OCI-LY3 (cell line): Measurements from ENCODE around the gene WNT7A.

Experiments used
- H2AFZ ChIP-seq: fragments of 200-600, 300-600 bp; shearing (Covaris generic); 2 replicates; pipeline ENCODE4 v1.6.0; 2014; ENCODE audit warnings: antibody characterized with exemption, low read depth, low read length
- H3K27ac ChIP-seq: fragments of 200-600, 300-600 bp; sonication (generic); 2 replicates; pipeline ENCODE4 v1.5.1; 2014; ENCODE audit warnings: mild to moderate bottlenecking, low read length, moderate library complexity, mixed read lengths
- H3K27me3 ChIP-seq: fragments of 200-600, 300-600 bp; sonication (generic); 2 replicates; pipeline ENCODE4 v1.6.1; 2014; ENCODE audit warnings: low read depth, low read length, mixed read lengths
- H3K36me3 ChIP-seq: fragments of 200-600, 300-600 bp; sonication (generic); replicated peaks from 2 replicates; pipeline ENCODE3; 2014; ENCODE audit warnings: low read depth, low read length, mixed read lengths
- H3K4me1 ChIP-seq: fragments of 300-600, 200-600 bp; sonication (generic); 2 replicates; pipeline ENCODE4 v1.6.1; 2014; ENCODE audit warnings: low read length, mixed read lengths
- H3K4me2 ChIP-seq: fragments of 200-600, 300-600 bp; sonication (generic); 2 replicates; pipeline ENCODE4 v1.6.1; 2014; ENCODE audit warnings: low read length, mixed read lengths
- H3K4me3 ChIP-seq: fragments of 300-600, 200-600 bp; sonication (generic); 2 replicates; pipeline ENCODE4 v1.5.1; 2014; ENCODE audit warnings: antibody characterized with exemption, mild to moderate bottlenecking, low read length, moderate library complexity
- H3K79me2 ChIP-seq: fragments of 300-600, 200-600 bp; shearing (Covaris generic); 2 replicates; pipeline ENCODE4 v1.6.1; 2014; ENCODE audit warnings: mild to moderate bottlenecking, low read length, mixed read lengths
- H3K9ac ChIP-seq: fragments of 300-600, 200-600 bp; shearing (Covaris generic); 2 replicates; pipeline ENCODE4 v1.6.0; 2014; ENCODE audit warnings: mild to moderate bottlenecking, low read length, moderate library complexity
- H3K9me3 ChIP-seq: fragments of 200-600, 300-600 bp; shearing (Covaris generic); 2 replicates; pipeline ENCODE4 v1.6.1; 2014; ENCODE audit warnings: low read length, mixed read lengths; ENCODE audit not compliant: insufficient read depth
- H4K20me1 ChIP-seq: fragments of 200-600, 300-600 bp; sonication (generic); 2 replicates; pipeline ENCODE4 v1.6.1; 2016; ENCODE audit warnings: low read length, mixed read lengths; ENCODE audit not compliant: insufficient read depth
- EZH2phosphoT487 ChIP-seq: fragments of 200-600 bp; shearing (Covaris generic); IDR thresholded peaks from 2 replicates; pipeline ENCODE4 v1.6.1; 2018; ENCODE audit warnings: antibody characterized with exemption, mixed run types, low read depth
- TF ChIP-seq, protein P1 (sequence below): fragments of 200-600, 300-600 bp; sonication (generic); IDR thresholded peaks from 2 replicates; pipeline ENCODE4 v1.5.1; 2014; ENCODE audit warnings: antibody characterized with exemption, low read length, low read depth

The WNT7A gene

DNA sequence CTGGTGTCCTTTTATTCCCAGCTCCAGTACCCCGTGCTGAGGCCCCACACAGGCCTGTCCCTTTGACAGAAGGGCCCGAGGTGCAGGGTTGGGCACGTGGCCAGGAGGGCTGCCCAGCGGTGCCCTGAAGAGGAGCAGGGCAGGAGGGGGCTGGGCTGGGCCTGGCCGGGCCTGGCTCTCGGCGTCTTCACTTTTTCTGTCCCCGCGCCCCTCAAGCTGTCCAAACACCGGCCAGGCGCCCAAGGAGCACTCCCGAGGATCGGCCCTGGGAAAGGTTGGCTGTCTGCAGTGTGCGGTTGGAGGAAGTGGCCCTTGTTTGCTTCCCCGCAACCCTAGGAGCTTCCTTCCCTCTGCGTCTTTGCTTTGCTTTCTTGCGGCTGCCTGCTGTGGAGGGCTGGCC lies 84.1 kb downstream of the WNT7A start:
- no peak overlapping the region for H3K9ac ChIP-seq
- peaks cover 22% of the 10 kb centered on the region; the same call in 1 of the 2 replicates for H3K27me3 ChIP-seq
- H3K9me3 ChIP-seq = no peaks in the 10 kb centered on the region
- no peaks in the 10 kb centered on the region for H3K4me1 ChIP-seq
- no peaks in the 10 kb centered on the region for H3K79me2 ChIP-seq
- no peak overlapping the region for H2AFZ ChIP-seq
- H3K4me3 ChIP-seq = no peak overlapping the region
- TF ChIP-seq, protein P1, sequence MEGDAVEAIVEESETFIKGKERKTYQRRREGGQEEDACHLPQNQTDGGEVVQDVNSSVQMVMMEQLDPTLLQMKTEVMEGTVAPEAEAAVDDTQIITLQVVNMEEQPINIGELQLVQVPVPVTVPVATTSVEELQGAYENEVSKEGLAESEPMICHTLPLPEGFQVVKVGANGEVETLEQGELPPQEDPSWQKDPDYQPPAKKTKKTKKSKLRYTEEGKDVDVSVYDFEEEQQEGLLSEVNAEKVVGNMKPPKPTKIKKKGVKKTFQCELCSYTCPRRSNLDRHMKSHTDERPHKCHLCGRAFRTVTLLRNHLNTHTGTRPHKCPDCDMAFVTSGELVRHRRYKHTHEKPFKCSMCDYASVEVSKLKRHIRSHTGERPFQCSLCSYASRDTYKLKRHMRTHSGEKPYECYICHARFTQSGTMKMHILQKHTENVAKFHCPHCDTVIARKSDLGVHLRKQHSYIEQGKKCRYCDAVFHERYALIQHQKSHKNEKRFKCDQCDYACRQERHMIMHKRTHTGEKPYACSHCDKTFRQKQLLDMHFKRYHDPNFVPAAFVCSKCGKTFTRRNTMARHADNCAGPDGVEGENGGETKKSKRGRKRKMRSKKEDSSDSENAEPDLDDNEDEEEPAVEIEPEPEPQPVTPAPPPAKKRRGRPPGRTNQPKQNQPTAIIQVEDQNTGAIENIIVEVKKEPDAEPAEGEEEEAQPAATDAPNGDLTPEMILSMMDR = no peak
- no peaks in the 10 kb centered on the region for H4K20me1 ChIP-seq
- no peak overlapping the region for H3K4me2 ChIP-seq
- H3K27ac ChIP-seq = no peak overlapping the region
- no peaks in the 10 kb centered on the region for H3K36me3 ChIP-seq

DNA sequence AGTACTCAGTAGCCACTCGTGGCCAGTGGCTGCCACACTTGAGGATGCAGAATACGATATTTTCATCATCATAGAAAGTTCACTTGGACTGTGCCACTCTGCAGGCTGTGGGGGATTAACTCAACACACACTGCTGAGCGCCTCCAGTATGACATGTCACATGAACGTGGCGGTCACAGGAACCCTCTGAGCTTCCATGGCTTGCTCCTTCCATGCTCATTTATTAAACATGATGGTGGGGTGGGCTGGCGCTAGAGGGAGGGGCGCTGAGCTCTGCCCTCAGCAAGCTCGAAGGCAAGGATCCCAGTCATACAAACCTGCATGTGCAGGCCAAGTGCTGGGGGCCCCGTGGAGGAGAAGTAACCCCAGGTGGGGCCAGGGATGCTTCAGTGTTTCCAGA lies 85.5 kb downstream of the WNT7A start:
- no peaks in the 10 kb centered on the region for H4K20me1 ChIP-seq
- no peak overlapping the region for H3K4me2 ChIP-seq
- H3K9ac ChIP-seq = no peak overlapping the region
- TF ChIP-seq EZH2phosphoT487 = no peak
- TF ChIP-seq, protein P1 = no peak
- no peak overlapping the region for H3K4me3 ChIP-seq
- H3K4me1 ChIP-seq = no peaks in the 10 kb centered on the region
- peaks cover 13% of the 10 kb centered on the region; the same call in 1 of the 2 replicates for H3K27me3 ChIP-seq
- H3K27ac ChIP-seq = no peak overlapping the region
- H2AFZ ChIP-seq = no peak overlapping the region
- no peaks in the 10 kb centered on the region for H3K36me3 ChIP-seq
- no peaks in the 10 kb centered on the region for H3K79me2 ChIP-seq
- H3K9me3 ChIP-seq = no peaks in the 10 kb centered on the region

DNA sequence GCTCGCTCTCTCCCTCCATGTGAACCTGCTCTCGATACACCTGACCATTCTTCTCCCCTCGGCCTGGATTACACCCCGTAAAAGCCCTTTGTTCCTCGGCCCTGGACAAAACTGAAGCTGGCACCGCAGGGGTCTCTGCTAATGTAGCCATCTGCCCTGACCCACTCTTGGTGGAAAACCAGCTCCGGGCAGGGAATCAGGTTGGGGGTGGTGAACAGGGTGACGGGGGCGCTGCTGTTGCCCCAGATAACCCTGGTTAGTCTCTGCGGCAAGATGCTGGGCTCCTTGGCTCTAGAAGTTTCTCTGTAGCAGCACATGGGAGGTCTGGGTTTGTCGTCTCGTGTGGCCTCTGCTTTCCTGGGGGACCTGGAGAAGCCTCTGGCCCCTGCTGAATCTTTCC lies 86.4 kb downstream of the WNT7A start:
- no peaks in the 10 kb centered on the region for H3K36me3 ChIP-seq
- no peaks in the 10 kb centered on the region for H3K4me1 ChIP-seq
- H3K27me3 ChIP-seq = peaks cover 16% of the 10 kb centered on the region
- no peak overlapping the region for H3K9ac ChIP-seq
- no peaks in the 10 kb centered on the region for H4K20me1 ChIP-seq
- H3K4me2 ChIP-seq = no peak overlapping the region
- H3K79me2 ChIP-seq = no peaks in the 10 kb centered on the region
- no peaks in the 10 kb centered on the region for H3K9me3 ChIP-seq
- no peak for TF ChIP-seq EZH2phosphoT487
- TF ChIP-seq, protein P1 = no peak
- no peak overlapping the region for H3K4me3 ChIP-seq
- no peak overlapping the region for H2AFZ ChIP-seq
- H3K27ac ChIP-seq = no peak overlapping the region

DNA sequence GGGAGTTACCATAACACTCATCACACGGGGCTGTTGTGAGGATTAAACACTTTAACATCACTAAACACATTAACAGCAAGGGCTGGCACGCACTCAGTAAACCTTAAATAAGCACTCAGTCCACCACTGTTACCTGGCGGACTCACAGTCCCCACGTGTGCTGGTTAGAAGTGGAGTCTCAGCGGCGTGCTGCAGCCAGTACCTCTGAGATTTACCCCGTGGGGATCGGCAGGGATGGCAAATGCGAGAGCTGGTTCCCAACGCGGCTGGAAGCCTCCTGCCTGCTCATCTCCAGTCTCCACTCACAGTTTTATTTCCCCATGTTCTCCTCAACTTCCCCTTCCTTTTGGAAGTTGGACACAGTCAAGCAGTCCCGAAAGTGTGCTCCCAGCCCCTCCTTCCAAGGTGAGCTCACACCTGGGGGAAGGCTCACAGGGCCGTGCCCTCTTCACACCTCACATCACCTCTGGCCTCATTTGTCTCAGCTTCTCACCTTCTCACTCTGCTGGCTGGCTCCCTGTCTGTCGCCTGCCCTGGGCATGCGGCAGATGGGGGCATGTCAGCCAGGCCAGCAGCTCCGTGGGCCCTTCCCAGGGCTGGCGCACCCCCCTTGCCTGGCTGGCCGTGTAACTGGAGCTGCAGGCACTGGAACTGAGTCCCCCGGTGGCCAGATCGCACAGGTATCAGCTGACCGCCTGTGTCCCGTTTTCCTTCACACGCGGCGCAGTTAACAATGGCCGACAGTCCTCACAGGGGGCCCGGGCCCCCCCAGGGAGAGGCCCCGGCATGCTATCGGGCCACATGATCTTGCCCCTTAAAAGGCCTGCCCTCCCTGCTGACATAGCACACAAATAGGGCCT lies 87.1 kb downstream of the WNT7A start:
- peaks cover 22% of the 10 kb centered on the region for H3K27me3 ChIP-seq
- no peak for TF ChIP-seq EZH2phosphoT487
- TF ChIP-seq, protein P1 = no peak
- H3K9ac ChIP-seq = no peak overlapping the region
- no peaks in the 10 kb centered on the region for H3K79me2 ChIP-seq
- H4K20me1 ChIP-seq = no peaks in the 10 kb centered on the region
- H3K4me2 ChIP-seq = no peak overlapping the region
- no peak overlapping the region for H3K27ac ChIP-seq
- H2AFZ ChIP-seq = no peak overlapping the region
- no peak overlapping the region for H3K4me3 ChIP-seq
- H3K9me3 ChIP-seq = no peaks in the 10 kb centered on the region
- H3K36me3 ChIP-seq = no peaks in the 10 kb centered on the region
- no peaks in the 10 kb centered on the region for H3K4me1 ChIP-seq
